Activated CD8-positive, alpha-beta T cell treated with anti-CD3 and anti-CD28 coated beads, Interleukin-2, amount 10 ng/mL, durations not matched to agents 7 days and 5 days (primary cell): ENCODE results near the gene SASS6. TPM values are rescaled to one million over a fixed set of nuclear protein-coding genes. Genes with fewer than 3 reads are reported as not detected.
A peak's percentile ranks its signal among the peaks of the same experiment; 100 is the strongest.

Experiments used
- ATAC-seq: fragments of 150-1000 bp; cut with Tn5 transposase; one replicate; pipeline ENCODE4 v1.10.0; 2021; ENCODE audit warnings: moderate library complexity
- CTCF ChIA-PET: fragments of 350-600 bp; sonication (Branson Sonifier 250); formaldehyde crosslinking; loops from one replicate; lab custom pipeline; 2021; ENCODE audit warnings: antibody characterized with exemption; lab: Charles Lee
- POLR2A ChIA-PET: fragments of 350-600 bp; sonication (Branson Sonifier 250); formaldehyde crosslinking; loops from one replicate; lab custom pipeline; 2021; ENCODE audit warnings: antibody characterized with exemption; lab: Charles Lee
- DNase-seq: peaks from one replicate; pipeline ENCODE4 v3.0.0-alpha.2; 2020
- H3K27ac Mint-ChIP-seq: one replicate; pipeline ENCODE4 v1.8.0; 2021; ENCODE audit warnings: mild to moderate bottlenecking, mixed read lengths
- H3K27me3 Mint-ChIP-seq: one replicate; pipeline ENCODE4 v1.8.0; 2021; ENCODE audit warnings: low read depth, mixed read lengths
- H3K36me3 Mint-ChIP-seq: one replicate; pipeline ENCODE4 v1.8.0; 2021; ENCODE audit warnings: low read depth, mixed read lengths
- H3K4me1 Mint-ChIP-seq: one replicate; pipeline ENCODE4 v1.8.0; 2021; ENCODE audit warnings: low read depth, mixed read lengths
- H3K4me3 Mint-ChIP-seq: one replicate; pipeline ENCODE4 v1.8.0; 2021; ENCODE audit warnings: mild to moderate bottlenecking, mixed read lengths
- H3K9me3 Mint-ChIP-seq: one replicate; pipeline ENCODE4 v1.8.0; 2022; ENCODE audit warnings: mixed read lengths; ENCODE audit not compliant: insufficient read depth
- total RNA-seq, 2 experiments: library from RNA; stranded (reverse); gene quantifications; one replicate each; pipeline ENCODE4 v1.2.3, GENCODE V29; 2021

Gene SASS6, protein sequence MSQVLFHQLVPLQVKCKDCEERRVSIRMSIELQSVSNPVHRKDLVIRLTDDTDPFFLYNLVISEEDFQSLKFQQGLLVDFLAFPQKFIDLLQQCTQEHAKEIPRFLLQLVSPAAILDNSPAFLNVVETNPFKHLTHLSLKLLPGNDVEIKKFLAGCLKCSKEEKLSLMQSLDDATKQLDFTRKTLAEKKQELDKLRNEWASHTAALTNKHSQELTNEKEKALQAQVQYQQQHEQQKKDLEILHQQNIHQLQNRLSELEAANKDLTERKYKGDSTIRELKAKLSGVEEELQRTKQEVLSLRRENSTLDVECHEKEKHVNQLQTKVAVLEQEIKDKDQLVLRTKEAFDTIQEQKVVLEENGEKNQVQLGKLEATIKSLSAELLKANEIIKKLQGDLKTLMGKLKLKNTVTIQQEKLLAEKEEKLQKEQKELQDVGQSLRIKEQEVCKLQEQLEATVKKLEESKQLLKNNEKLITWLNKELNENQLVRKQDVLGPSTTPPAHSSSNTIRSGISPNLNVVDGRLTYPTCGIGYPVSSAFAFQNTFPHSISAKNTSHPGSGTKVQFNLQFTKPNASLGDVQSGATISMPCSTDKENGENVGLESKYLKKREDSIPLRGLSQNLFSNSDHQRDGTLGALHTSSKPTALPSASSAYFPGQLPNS
- 10 to 100 TPM; 16.4 to 17.7 TPM for total RNA-seq

GRCh38 chr1:100132566-100133477, at the start of gene SASS6, which contains the start of gene TRMT13:
TSS of gene SASS6 (minus strand) at chr1:100132930. CDS start at chr1:100132814, 116 bp downstream.
TSS of gene TRMT13 (plus strand) at chr1:100133163. CDS start at chr1:100133169, 6 bp downstream.
- H3K27ac Mint-ChIP-seq = peak within 1 kb of the TSS; percentile 97
- DNase-seq = peak; percentile 98
- H3K27me3 Mint-ChIP-seq = no peaks in the 10 kb centered on the region
- peak within 1 kb of the TSS; percentile 99 for H3K4me3 Mint-ChIP-seq
- peak; percentile 93 for ATAC-seq
- CTCF ChIA-PET = interaction anchor here (0.9 to 1.4 kb wide), 5 partner anchors 9 to 439 kb away, joined by 3 to 4 read pairs (median 3); no protein-coding TSS in a partner anchor
- H3K9me3 Mint-ChIP-seq = no peaks in the 10 kb centered on the region
- H3K36me3 Mint-ChIP-seq = peaks cover 22% of the 10 kb centered on the region
- H3K4me1 Mint-ChIP-seq = peaks cover 33% of the 10 kb centered on the region
- POLR2A ChIA-PET = interaction anchor here (0.5 to 1.6 kb wide), 13 partner anchors 9 to 332 kb away, joined by 3 to 12 read pairs (median 4); partner anchors contain the start of genes DBT, RTCA and SLC35A3

DNA sequence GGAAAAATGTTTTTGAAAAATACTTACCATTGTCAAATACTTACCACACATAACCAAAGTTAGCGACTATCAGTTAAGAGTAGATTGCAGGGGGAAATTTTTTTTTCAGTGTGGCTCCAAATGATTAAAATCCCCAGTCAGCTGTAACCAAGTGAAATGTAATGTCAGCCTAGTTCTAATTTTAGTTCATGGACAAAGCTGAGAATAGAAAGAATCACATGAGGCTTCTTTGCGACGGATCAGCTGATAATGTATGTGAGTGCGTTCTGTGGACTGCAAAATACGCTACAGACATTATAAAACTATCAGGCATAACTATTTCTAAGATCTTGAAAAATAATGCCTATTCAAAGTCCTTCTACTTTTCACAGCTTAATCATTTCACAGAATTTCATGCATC, 45.4 kb upstream of the SASS6 start, which contains the start of gene LRRC39:
Gene LRRC39 (minus strand): TSS at position 166 of the 400 bp plus-strand sequence. CDS start 9,740 bp downstream, outside the sequence.
- Mint-ChIP-seq H3K9me3 (no peaks in the 10 kb centered on the region), H3K4me3 (no peak within 1 kb of the TSS), H3K4me1 (no peaks in the 10 kb centered on the region), H3K36me3 (no peaks in the 10 kb centered on the region), H3K27ac (no peak within 1 kb of the TSS), H3K27me3 (peaks cover 2% of the 10 kb centered on the region)
- DNase-seq (no peak), ATAC-seq (no peak)
- CTCF ChIA-PET = no interaction called here
- POLR2A ChIA-PET = no interaction called here

DNA sequence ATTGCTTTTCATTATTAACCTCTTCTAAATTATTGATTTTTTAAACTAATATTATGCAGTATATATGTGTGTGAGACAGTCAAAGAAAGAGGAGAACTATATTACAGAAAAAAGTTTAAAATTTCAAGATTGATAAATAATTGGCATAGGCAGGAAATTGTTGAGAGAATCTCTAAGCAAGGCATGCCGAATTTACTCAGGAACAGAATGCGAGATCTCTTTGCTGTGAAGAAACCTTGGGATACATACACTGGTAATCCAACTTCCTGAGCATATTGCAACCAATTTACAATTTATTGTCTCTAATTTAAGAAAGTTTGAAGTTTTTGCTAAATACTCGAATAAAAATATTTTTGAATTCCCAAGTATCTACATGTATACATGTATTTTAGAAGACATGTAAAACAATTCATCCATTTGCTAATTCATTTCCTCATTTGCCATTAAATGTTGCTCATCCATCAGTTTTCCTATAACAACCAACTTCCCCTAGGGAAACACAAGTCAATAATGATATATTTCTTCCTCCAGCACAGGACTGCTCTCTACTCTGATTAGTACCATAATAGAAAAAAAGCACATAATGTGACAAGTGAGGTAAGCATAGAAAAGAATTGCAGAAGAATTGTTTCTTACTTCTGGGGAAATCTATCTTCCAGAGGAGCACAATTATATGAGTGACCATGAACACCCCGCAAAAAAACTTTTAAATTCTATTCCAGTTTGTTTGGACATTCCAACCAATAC, 44.7 kb upstream of the SASS6 start:
- ATAC-seq (no peak), DNase-seq (no peak)
- ChIA-PET POLR2A (no interaction called here), CTCF (no interaction called here)
- Mint-ChIP-seq H3K27ac (no peak overlapping the region), H3K36me3 (no peaks in the 10 kb centered on the region), H3K27me3 (peaks cover 2% of the 10 kb centered on the region), H3K9me3 (no peaks in the 10 kb centered on the region), H3K4me3 (no peak overlapping the region), H3K4me1 (no peaks in the 10 kb centered on the region)

DNA sequence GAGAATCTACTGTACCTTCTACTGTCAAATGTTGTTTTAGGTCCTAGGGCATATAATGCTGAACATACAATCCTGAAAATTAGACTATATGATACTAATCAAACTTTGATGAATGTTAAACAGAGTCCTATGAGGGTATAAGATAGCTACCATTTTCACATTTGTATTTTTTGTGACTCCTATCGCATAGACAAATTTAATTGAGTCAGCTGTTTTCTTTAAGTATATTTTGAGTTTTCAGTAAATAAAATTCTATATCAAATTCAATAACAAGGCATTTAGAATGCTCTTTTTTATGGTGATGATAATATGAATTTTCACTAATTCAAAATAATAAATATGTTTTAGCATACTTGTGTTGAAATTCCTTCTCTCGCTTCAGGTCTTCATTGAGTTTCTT, 35.3 kb upstream of the SASS6 start:
- ChIA-PET CTCF (no interaction called here), POLR2A (no interaction called here)
- H3K27ac Mint-ChIP-seq = no peak overlapping the region
- H3K36me3 Mint-ChIP-seq = no peaks in the 10 kb centered on the region
- ATAC-seq = no peak
- H3K4me1 Mint-ChIP-seq = no peaks in the 10 kb centered on the region
- H3K9me3 Mint-ChIP-seq = no peaks in the 10 kb centered on the region
- H3K27me3 Mint-ChIP-seq = no peaks in the 10 kb centered on the region
- H3K4me3 Mint-ChIP-seq = no peak overlapping the region
- DNase-seq = no peak

DNA sequence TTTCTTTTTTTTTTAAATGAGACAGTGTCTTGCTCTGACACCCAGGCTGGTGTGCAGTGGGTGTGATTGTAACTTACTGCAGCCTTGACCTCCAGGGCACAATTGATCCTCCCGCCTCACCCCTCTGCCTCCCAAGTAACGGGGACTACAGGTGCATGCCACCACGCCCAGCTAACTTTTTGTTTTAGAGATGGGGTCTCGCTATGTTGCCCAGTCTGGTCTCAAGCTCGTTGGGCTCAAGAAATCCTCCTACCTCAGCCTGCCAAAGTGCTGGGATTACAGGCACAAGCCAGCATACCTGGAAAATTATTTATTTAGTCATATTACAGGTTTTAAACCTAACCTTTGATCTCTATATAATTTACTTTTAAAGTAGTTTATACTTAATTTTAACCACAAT, 32.0 kb upstream of the SASS6 start:
- POLR2A ChIA-PET = no interaction called here
- H3K9me3 Mint-ChIP-seq = no peaks in the 10 kb centered on the region
- no peaks in the 10 kb centered on the region for H3K36me3 Mint-ChIP-seq
- H3K4me3 Mint-ChIP-seq = no peak overlapping the region
- H3K27me3 Mint-ChIP-seq = no peaks in the 10 kb centered on the region
- DNase-seq (no peak), ATAC-seq (no peak)
- no peaks in the 10 kb centered on the region for H3K4me1 Mint-ChIP-seq
- CTCF ChIA-PET = interaction anchor here (1.2 kb wide), 1 partner anchor 195 kb away, joined by 3 read pairs; the partner anchor contains the start of gene SLC35A3
- H3K27ac Mint-ChIP-seq = no peak overlapping the region

GRCh38 chr1:100164216-100164615, 31.5 kb upstream of the SASS6 start:
- ChIA-PET POLR2A (no interaction called here), CTCF (interaction anchor here (1.2 kb wide), 1 partner anchor 195 kb away, joined by 3 read pairs; the partner anchor contains the start of gene SLC35A3)
- Mint-ChIP-seq H3K36me3 (no peaks in the 10 kb centered on the region), H3K27ac (no peak overlapping the region), H3K4me1 (no peaks in the 10 kb centered on the region), H3K4me3 (no peak overlapping the region), H3K9me3 (no peaks in the 10 kb centered on the region), H3K27me3 (no peaks in the 10 kb centered on the region)
- ATAC-seq = no peak
- DNase-seq = no peak

- no peak overlapping the region for H3K27ac Mint-ChIP-seq
- ATAC-seq (no peak), DNase-seq (no peak)
- no peaks in the 10 kb centered on the region for H3K36me3 Mint-ChIP-seq
- H3K9me3 Mint-ChIP-seq = no peaks in the 10 kb centered on the region
- POLR2A ChIA-PET = no interaction called here
- no peaks in the 10 kb centered on the region for H3K27me3 Mint-ChIP-seq
- no peaks in the 10 kb centered on the region for H3K4me1 Mint-ChIP-seq
- H3K4me3 Mint-ChIP-seq = no peak overlapping the region
- CTCF ChIA-PET = no interaction called here
Measured at GRCh38 chr1:100162881-100163280, 30.2 kb upstream of the SASS6 start.

GRCh38 chr1:100152271-100152670, 19.5 kb upstream of the SASS6 start:
- Mint-ChIP-seq H3K27me3 (no peaks in the 10 kb centered on the region), H3K27ac (no peak overlapping the region), H3K9me3 (no peaks in the 10 kb centered on the region), H3K4me1 (peaks cover 5% of the 10 kb centered on the region), H3K4me3 (no peak overlapping the region), H3K36me3 (peaks cover 11% of the 10 kb centered on the region)
- CTCF ChIA-PET = interaction anchor here (0.7 kb wide), 1 partner anchor 307 kb away, joined by 3 read pairs; no protein-coding TSS in a partner anchor
- POLR2A ChIA-PET = no interaction called here
- DNase-seq (no peak), ATAC-seq (no peak)

- Mint-ChIP-seq H3K36me3 (peaks cover 13% of the 10 kb centered on the region), H3K4me1 (peaks cover 5% of the 10 kb centered on the region), H3K9me3 (no peaks in the 10 kb centered on the region), H3K27ac (no peak overlapping the region), H3K27me3 (no peaks in the 10 kb centered on the region), H3K4me3 (no peak overlapping the region)
- ChIA-PET CTCF (no interaction called here), POLR2A (no interaction called here)
- DNase-seq (no peak), ATAC-seq (no peak)
Measured at GRCh38 chr1:100151679-100152078, 18.9 kb upstream of the SASS6 start.

GRCh38 chr1:100147875-100148274, 15.1 kb upstream of the SASS6 start:
- no peak for ATAC-seq
- POLR2A ChIA-PET = no interaction called here
- Mint-ChIP-seq H3K4me3 (no peak overlapping the region), H3K27ac (no peak overlapping the region), H3K4me1 (peaks cover 5% of the 10 kb centered on the region), H3K9me3 (no peaks in the 10 kb centered on the region), H3K36me3 (peaks cover 31% of the 10 kb centered on the region), H3K27me3 (no peaks in the 10 kb centered on the region)
- DNase-seq = no peak
- CTCF ChIA-PET = no interaction called here

DNA sequence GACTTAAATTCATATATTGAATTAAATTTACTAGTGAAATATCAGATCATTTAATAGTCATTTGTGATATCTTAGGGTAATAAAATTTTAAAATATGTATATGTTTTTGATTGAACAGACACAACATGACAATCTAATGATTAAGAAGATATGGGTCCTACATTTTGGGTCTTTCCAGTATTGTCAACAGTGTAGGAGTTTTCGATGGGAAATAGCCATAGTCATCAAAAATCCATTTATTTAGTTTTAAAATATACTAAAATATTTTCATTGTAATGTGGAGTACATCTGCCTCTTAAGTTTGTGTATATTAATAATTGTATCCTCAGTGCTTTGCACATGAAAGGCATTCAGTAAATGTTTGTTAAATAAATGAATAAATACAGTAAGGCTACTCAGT, 14.2 kb upstream of the SASS6 start:
- Mint-ChIP-seq H3K4me3 (no peak overlapping the region), H3K4me1 (no peaks in the 10 kb centered on the region), H3K36me3 (peaks cover 37% of the 10 kb centered on the region), H3K27me3 (no peaks in the 10 kb centered on the region), H3K9me3 (no peaks in the 10 kb centered on the region), H3K27ac (no peak overlapping the region)
- POLR2A ChIA-PET = no interaction called here
- ATAC-seq = no peak
- no peak for DNase-seq
- CTCF ChIA-PET = no interaction called here
